NCI-H82 (cell line): Measurements from ENCODE around the gene MEIS1.
A peak's percentile ranks its signal among the peaks of the same experiment; 100 is the strongest.
"Not testable (repeated sequence)": the region's sequence is repeated elsewhere in the genome, so short reads cannot be mapped to it uniquely, and the experiment has no call there.

Experiments
- DNase-seq: peaks from one replicate; lab custom pipeline; 2025; lab: John Stamatoyannopoulos, UW

The MEIS1 gene

DNA sequence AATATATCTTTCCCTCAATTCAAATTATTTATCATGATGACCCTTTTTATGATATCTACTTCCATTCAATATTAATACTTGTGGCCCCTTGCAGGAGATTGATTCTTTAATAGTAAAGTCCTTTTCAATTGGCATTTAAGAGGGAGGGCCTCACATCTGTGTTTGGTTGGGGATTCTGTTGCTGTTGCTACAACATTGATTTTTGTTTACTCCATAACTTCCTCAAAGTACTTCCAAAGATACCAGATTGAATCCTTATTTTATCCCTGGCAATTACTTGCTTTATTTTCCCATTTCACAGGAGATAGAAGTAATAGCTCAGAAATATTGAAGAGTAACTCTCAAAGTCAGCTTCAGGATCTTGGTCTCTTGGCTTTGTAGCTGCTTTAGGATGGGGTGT lies 32.8 kb downstream of the MEIS1 start:
- DNase-seq: no peak

GRCh38 chr2:66469214-66469902 lies 34.4 kb downstream of the MEIS1 start:
- no peak for DNase-seq

GRCh38 chr2:66470199-66470598 lies 35.3 kb downstream of the MEIS1 start:
- DNase-seq: no peak

DNA sequence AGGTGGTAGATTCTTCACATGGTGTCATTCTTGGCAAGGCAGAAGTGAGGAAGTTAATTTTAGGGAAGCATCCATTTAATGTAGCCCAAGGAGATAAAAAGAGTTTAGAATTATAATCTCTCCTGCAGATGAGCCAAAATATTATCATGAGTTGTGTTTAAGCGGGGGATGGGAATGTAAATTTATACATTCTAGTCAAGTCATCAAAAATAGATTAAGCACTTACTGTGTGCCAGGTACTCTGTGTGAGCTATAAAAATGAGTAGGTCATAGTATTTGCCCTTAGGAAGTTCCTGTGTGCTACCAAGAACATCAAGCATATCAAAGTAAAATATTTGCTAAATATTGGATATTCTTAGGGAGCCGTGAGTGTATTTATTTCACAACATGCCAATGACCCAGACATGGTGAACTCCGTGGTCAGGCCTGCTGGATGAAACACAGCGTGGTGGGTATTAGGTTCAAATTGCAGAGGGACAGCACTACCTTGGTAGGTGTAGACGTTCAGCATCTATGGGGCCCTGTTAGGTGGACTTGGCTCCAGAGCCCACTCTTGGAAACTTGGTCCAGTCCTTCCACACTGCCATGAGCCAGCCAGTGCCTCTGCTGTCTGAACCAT lies 37.4 kb downstream of the MEIS1 start:
- no peak for DNase-seq

DNA sequence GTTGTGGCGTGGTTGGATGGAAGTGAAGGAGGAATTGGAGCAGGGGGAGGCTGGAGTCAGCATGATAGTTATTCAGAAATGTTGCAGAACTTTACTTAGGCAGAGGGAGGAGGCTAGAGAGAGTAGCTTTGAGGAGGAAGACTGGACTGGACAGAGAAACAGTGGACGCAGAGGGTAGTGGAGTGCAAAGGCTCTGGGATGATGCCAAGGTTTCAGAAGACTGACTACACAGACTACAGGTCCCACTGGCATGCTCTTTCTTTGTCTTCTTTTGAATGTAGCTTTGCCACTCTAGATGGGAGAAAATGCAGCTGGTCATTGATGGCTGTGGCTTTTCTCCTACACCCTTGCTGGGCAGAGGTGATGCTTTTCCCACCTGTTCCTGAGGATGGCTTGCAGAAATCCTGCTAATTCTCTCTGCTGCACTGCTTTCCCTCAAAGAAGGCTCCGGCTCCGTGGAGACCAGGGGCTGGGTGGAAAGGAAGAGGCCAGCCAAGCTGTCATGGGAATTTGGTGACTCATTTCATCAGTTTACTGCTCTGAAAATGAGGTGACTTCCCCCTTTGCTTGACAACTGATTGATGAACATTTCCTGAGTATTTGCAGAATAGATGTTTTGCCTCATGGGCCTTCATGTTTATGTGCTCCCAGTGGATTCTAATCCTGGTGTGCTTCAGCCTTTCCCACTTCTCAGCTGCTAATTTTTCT lies 42.4 kb downstream of the MEIS1 start:
- no peak for DNase-seq

DNA sequence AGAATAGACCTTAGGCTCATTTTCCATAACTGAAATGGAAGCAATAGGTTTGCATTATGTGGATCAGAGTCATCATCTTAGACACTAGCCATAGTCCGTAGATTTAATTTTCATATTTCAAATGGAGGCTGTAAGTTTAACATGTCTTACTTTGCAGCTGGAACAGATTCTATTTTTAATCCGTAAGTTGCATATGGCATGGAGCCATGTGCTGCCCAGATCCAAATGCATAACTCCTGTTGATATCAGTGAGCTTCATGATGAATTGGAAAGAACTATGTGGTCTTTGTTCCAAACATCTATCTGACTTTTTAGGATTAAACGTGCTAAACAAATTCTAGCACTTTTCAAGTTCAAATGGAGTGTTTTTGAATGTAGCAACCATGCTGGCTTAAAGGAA lies 43.4 kb downstream of the MEIS1 start:
- DNase-seq: no peak

DNA sequence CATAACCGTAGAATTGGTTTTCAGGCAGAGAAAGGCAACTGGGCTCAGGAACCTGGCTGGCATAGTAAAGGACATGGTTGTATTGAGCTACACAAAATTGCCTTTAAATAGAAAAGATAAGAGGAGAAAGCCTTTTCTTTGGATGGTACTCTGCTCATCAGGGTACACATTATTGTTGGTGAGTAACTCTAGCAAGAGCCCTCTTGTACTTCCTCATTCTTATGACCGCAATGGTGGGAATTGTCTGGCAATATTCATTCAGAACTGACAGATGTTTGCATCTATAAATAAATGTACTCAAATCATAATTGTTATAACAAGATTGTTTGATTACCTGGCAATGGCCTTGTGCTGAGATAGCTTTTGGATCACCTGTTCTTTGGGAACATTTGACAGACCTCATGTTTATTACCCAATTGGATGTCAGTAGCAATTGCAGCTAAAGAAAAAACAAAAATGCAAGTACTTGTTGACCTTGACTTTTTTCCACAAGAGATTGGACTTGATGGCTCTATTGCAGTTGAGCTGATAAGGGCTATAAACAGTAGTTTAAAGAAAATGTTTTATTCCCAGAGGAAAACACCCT lies 43.9 kb downstream of the MEIS1 start:
- DNase-seq: no peak

- DNase-seq: peak; percentile 55
These were observed 46.2 kb downstream of the MEIS1 start for GRCh38 chr2:66481100-66481549.

GRCh38 chr2:66485252-66485651 lies 50.3 kb downstream of the MEIS1 start:
- not testable (repeated sequence) for DNase-seq

DNA sequence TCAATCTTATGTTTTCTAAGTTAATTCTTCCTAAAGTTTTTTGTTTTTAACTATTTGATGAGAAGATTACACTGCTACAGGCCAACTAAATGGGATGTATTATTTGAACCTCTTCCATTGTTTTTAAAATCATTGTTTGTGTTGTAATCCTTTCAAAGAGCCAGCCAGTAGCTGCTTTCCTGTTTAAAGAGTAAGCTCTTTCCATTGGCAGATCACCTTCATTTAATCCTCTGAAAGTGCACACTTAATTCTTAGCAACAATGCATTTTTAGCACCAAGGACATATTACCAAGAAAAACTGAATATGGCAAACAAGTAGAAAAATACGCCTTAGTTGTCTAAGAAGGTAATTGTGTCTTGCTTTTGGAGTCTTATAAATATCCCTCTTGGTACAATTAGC lies 54.0 kb downstream of the MEIS1 start:
- peak; percentile 78 for DNase-seq

GRCh38 chr2:66489436-66489835 lies 54.5 kb downstream of the MEIS1 start:
- peak; percentile 82 for DNase-seq

DNA sequence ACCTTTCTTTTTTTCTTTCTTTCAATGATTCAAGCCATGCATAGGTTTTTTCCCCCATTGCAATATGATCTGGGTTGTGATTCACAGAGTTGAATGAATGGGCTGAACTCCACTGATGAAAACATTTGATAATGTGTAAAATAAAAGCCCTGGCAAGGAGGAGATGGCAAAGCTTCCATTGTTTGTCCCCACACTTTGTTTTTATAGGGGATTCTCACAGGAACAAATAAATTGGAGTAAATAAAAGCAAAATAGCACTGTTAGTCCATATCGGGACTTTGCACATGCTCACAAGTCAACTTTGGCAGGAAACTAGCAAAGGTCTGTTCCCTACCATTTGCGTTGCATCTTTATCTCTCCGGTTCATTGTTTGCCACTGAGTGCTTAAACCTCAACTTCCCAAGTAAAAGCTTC lies 55.7 kb downstream of the MEIS1 start:
- no peak for DNase-seq

DNA sequence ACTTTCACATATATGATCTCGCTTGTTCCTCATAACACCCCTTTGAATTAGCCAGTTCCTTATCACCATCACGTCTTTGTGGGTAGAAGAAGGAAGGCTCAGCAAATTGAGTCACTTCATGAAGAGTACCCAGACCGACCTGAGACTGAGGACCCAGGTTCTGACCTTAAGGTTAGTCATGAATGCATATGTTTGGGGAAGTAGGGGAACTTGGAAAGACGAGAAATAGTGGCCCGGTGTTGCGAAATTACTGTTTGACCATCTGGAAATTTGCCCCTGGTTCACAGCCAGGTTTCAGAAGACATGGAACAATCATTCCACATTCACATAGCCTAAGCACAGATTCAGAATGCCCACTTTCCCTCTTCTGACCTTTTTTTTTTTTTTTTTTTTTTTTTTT lies 59.8 kb downstream of the MEIS1 start:
- no peak for DNase-seq

- DNase-seq: no peak
These were observed 61.1 kb downstream of the MEIS1 start for GRCh38 chr2:66495788-66496640.

DNA sequence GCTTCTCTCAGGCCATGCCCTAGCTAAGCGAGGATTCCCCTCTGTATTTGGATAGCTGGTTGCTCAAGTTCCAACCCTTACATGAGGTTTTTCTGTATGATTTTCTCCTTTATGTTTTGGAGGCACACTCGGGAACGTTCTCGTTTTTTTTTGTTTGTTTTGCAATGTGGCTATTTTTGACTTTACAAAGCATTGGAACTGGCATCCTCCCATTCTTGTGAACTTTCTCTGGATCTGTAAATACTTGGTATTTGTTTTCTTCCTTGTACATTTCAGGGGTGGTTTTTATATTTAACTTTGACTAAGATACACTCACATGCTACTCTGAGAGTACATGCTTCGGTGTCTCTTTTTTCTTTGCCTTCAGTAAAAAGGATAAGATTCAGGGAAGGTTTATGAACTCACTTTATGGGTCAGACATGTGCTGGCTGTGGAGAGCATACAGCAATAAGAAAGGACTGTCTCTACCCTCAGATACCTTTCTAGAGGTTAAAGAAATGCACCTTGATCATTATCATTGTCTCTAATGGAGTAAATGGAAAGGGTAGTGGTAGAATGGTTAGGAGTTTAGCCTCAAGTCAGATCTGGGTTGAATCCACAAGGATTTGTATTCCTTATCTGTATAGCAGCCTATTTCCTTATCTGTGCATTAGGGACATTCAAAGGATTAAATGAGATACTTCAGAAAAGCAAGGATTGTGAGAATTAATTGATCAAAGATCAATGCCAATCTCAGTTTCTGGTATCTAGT lies 61.9 kb downstream of the MEIS1 start:
- no peak for DNase-seq

DNA sequence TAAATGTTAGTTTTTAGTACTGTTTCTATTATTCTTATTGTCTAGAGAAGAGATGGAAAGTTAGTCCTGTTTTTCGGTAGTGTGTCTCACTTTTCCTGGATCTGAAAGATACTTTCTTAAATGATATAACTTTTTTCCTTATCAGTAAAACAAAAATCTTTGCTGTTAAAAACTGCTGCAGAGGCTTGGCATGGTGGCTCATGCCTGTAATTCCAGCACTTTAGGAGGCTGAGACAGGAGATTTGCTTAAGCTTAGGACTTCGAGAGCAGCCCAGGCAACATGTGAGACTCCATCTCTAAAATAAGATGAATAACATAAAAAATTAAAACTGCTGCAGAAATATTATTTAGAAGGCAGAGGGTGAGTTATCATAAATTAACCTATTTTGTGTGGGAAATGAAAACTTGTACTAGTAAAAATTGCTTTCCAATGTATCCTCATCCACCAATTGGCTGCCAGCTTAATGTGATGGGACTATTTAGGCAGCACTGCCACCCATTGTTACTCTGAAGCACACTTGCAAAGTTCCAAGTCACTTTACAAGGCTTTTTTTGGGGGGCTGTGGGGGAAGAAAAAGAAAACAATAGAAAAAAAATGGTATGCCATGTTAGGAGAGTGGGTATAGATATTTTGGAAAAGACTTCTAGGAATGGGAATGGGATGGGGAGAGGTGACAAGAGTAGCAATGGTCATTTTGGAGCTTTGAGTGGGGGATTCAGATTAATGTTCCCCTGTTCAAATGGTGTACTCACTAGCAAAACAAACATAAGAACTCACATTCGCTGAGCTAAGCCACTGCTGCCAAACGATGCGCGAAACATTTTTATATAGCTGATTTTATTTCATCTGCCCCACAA lies 62.7 kb downstream of the MEIS1 start:
- DNase-seq: no peak

GRCh38 chr2:66498289-66498975 lies 63.5 kb downstream of the MEIS1 start:
- peak; percentile 51 for DNase-seq

DNA sequence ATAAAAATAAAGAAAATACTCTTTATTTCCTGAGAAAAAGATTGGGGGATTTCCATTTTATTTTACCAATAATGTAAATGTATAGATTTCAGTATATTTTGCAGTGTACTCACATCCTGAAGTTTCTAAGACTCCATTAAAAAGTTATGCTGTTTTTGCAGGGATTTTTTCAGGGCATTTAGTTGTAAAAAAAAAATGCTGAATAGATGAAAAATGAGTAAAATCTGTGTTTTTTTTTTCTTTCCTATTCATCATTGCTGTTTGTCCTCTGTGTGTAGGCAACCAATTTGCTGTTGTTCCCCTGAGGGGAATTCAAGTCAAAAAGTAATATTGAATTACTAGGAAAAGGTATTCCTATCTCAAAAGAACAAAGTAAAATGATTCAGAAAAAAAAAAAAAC lies 66.3 kb downstream of the MEIS1 start:
- DNase-seq: no peak

DNA sequence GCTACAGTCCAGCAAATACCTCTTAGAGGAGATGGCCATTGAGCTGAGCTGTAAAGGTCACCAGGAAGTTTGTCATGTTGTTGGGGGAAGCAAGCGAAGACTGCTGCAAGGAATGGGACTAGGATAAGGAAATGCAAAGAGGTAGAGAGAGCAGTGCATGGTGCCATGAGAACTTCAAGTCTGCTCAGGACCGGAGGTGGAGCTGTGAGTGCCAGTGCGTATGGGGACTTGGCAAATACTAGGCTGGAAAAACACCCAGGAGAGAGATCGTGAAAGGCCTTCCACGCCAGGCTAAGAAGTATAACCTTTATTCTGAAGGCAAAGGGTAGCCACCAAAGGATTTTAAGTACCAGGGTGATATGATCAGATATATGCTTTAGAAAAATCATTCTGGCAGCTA lies 71.3 kb downstream of the MEIS1 start:
- DNase-seq: no peak
